Measurements from ENCODE around the gene TEX22.

The TEX22 gene

DNA sequence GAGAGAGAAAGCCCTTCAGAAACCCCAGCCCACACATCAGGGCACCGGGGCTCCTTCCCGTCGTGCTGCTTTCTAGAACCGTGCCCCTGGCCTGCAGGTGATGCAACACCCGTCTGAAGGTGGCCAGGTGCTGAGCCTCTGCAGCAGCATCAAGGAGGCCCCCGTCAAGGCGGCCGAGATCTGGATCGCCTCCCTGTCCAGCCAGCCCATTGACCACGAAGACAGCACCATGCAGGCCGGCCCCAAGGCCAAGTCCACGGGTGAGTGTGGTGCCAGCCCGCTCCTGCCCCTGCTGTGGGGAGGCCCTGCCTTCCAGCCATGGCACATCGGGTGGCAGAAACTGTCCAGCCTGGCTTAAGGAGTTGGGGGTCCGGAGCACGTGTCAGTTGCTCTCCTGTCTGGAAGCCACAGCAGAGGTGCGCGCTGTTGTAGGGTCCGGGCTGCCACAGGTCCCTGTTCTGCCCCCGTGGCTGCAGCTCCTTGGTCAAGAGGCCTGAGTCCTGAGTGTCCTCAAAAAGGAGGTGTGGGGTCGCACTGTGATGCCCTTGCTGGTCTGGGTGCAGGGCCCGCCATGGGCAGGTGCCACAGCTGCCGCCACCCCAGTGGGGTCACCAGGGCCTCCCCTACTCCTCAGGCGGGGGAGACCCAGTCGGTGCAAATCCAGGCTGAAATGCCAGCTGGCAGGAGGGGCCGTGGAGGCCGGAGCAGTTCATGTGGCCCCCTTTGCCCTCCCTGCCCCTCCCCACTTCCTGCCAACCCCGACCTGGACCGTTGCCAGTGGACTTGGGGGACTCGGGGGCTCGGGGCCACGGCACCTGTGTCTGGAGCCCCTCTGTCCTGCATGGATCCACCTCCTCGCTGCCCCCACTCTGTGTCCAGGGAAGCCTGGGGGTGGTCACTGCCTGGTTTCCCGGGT is 31.0 kb upstream of the TEX22 start:
- DNase-seq (ENCODE audit: low read depth), result no peak
- TF ChIP-seq CTCF (IDR thresholded peaks at IDR 0.05; ENCODE audit: insufficient read depth, low read depth, low read length, missing control alignments), result no peak
- no peak overlapping the region for H3K4me3 ChIP-seq (ENCODE audit: low read length)

- DNase-seq (ENCODE audit: low read depth), result no peak
- no peak for TF ChIP-seq CTCF (IDR thresholded peaks at IDR 0.05; ENCODE audit: insufficient read depth, low read depth, low read length, missing control alignments)
- H3K4me3 ChIP-seq (ENCODE audit: low read length), result no peak overlapping the region
These were observed 30.3 kb upstream of the TEX22 start for GRCh38 chr14:105368032-105368417.

GRCh38 chr14:105368426-105368825 is 29.9 kb upstream of the TEX22 start:
- no peak overlapping the region for H3K4me3 ChIP-seq (ENCODE audit: low read length)
- no peak for DNase-seq (ENCODE audit: low read depth)
- no peak for TF ChIP-seq CTCF (IDR thresholded peaks at IDR 0.05; ENCODE audit: insufficient read depth, low read depth, low read length, missing control alignments)

GRCh38 chr14:105368910-105369652 is 29.3 kb upstream of the TEX22 start:
- no peak for TF ChIP-seq CTCF (IDR thresholded peaks at IDR 0.05; ENCODE audit: insufficient read depth, low read depth, low read length, missing control alignments)
- DNase-seq (ENCODE audit: low read depth), result no peak
- H3K4me3 ChIP-seq (ENCODE audit: low read length), result no peak overlapping the region

DNA sequence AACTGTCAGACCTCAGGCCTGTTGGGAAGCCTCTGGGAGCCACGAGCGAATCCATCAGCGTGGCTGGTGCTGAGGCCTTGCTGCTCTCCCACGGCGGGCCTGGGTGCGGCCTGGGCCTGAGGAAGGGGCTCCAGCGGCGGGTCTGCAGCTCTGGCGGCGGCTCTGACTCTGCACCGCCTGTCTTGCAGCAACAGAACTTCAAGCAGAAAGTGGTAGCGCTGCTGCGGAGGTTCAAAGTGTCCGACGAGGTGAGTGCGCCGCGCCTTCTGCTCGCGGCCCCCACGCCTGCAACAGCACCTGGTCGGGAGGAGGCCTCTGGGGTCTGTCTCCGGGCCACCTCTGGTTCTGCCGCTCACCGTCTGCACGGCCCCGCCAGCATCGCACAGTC is 28.7 kb upstream of the TEX22 start:
- no peak for TF ChIP-seq CTCF (IDR thresholded peaks at IDR 0.05; ENCODE audit: insufficient read depth, low read depth, low read length, missing control alignments)
- H3K4me3 ChIP-seq (ENCODE audit: low read length), result no peak overlapping the region
- no peak for DNase-seq (ENCODE audit: low read depth)

DNA sequence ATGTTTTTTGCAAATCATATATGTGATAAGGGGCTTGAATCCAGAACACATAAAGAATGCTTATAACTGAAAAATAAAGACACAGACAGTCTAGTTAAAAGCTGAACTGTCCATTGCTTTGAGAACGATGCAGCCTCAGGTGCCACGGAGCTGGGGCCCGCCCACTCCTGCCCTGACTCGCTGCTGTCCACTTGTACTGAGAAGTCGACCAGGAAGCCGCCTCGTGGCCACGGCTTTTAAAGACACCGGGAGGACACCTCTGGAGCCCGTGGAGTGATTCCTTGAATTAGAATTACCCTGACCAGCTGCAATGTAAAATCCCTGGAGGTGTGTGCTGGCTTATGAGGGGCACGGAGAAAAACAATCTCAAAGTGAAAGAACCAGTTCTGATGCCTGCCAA is 23.9 kb upstream of the TEX22 start:
- no peak overlapping the region for H3K4me3 ChIP-seq (ENCODE audit: low read length)
- peak; percentile 54 for DNase-seq (ENCODE audit: low read depth)
- peak; percentile 11 for TF ChIP-seq CTCF (IDR thresholded peaks at IDR 0.05; ENCODE audit: insufficient read depth, low read depth, low read length, missing control alignments)

Data from epithelial cell of esophagus (primary cell).